Thyroid gland (tissue), 4 donors: ENCODE measurements around the gene HPN.

Experiments used
- POLR2A ChIP-seq, 2 donors: fragments of 450-650 bp; IDR thresholded peaks; one replicate each; pipeline ENCODE4 v1.6.1; 2017; ENCODE audit warnings: antibody characterized with exemption in 2 of 2, mild to moderate bottlenecking in 2 of 2, moderate library complexity in 1 of 2
- TF ChIP-seq, protein P1 (sequence below), 6 experiments: fragments of 200-600 bp in 3 of 6; fragments of 450-650 bp in 3 of 6; sonication (generic) in 3 of 6; IDR thresholded peaks; one replicate each; pipeline ENCODE4 v1.5.1; 2016 to 2019; ENCODE audit warnings: antibody characterized with exemption in 6 of 6, mild to moderate bottlenecking in 2 of 6, inconsistent platforms in 1 of 6, moderate library complexity in 1 of 6

DNA sequence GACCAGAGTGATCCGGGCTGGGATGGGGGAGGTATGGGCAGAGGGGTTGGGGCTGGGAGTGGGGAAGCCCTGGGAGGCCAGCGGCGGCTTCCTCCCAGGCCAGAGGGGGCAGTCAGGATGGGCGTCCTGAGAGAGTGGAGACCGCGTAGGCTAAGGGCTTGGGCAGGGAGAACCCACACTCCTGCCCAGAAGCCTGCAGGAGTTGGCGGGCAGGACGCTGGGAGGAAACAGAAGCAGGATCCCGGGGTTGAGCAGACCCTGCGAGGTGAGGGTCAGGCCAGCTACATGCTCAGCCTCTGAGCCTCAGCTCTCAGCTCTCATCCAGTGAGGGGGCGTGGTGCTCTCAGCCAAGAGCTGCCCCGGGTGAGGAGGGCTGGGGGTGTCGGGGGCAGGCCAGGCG is 19.1 kb upstream of the HPN start:
- TF ChIP-seq, protein P1, sequence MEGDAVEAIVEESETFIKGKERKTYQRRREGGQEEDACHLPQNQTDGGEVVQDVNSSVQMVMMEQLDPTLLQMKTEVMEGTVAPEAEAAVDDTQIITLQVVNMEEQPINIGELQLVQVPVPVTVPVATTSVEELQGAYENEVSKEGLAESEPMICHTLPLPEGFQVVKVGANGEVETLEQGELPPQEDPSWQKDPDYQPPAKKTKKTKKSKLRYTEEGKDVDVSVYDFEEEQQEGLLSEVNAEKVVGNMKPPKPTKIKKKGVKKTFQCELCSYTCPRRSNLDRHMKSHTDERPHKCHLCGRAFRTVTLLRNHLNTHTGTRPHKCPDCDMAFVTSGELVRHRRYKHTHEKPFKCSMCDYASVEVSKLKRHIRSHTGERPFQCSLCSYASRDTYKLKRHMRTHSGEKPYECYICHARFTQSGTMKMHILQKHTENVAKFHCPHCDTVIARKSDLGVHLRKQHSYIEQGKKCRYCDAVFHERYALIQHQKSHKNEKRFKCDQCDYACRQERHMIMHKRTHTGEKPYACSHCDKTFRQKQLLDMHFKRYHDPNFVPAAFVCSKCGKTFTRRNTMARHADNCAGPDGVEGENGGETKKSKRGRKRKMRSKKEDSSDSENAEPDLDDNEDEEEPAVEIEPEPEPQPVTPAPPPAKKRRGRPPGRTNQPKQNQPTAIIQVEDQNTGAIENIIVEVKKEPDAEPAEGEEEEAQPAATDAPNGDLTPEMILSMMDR (IDR thresholded peaks at IDR 0.05) = no peak
- TF ChIP-seq POLR2A (IDR thresholded peaks at IDR 0.05) = no peak
